RWPE2 (cell line): ENCODE measurements around the gene MTO1.
"Not testable (repeated sequence)": the region's sequence is repeated elsewhere in the genome, so short reads cannot be mapped to it uniquely, and the experiment has no call there.

Experiments used
- ATAC-seq: fragments of 200-7000 bp; cut with Tn5 transposase; 3 replicates; pipeline ENCODE4 v1.9.1; 2021; ENCODE audit warnings: low read depth
- DNase-seq: peaks from one replicate; pipeline ENCODE4 v3.0.0-alpha.2; 2020; ENCODE audit warnings: low spot score
- H3K27ac ChIP-seq: fragments of 450-650 bp; 2 replicates; pipeline ENCODE4 v1.5.1; 2017; ENCODE audit warnings: mild to moderate bottlenecking; ENCODE audit not compliant: poor library complexity, severe bottlenecking
- H3K27me3 ChIP-seq: fragments of 250-450 bp; sonication (Bioruptor Pico); 2 replicates; pipeline ENCODE4 v1.5.1; 2021; ENCODE audit warnings: mild to moderate bottlenecking, moderate library complexity; ENCODE audit not compliant: insufficient read depth, poor library complexity, severe bottlenecking
- H3K36me3 ChIP-seq: fragments of 250-450 bp; sonication (Bioruptor Pico); 2 replicates; pipeline ENCODE4 v1.5.1; 2020; ENCODE audit warnings: low read depth, mild to moderate bottlenecking, moderate library complexity
- H3K4me1 ChIP-seq: fragments of 250-450 bp; sonication (Bioruptor Pico); 2 replicates; pipeline ENCODE4 v1.5.1; 2021; ENCODE audit warnings: mild to moderate bottlenecking, moderate library complexity; ENCODE audit not compliant: insufficient read depth, poor library complexity, severe bottlenecking
- H3K4me3 ChIP-seq: fragments of 250-450 bp; sonication (Bioruptor Pico); 2 replicates; pipeline ENCODE4 v1.5.1; 2021; ENCODE audit warnings: mild to moderate bottlenecking, moderate library complexity; ENCODE audit not compliant: severe bottlenecking
- H3K9me3 ChIP-seq: fragments of 250-450 bp; sonication (Bioruptor Pico); 2 replicates; pipeline ENCODE4 v1.5.1; 2021; ENCODE audit warnings: mild to moderate bottlenecking, moderate library complexity; ENCODE audit not compliant: severe bottlenecking
- TF ChIP-seq, protein P1 (sequence below): fragments of 450-650 bp; IDR thresholded peaks from one replicate; pipeline ENCODE4 v1.5.1; 2017; ENCODE audit warnings: mild to moderate bottlenecking, moderate library complexity; ENCODE audit not compliant: poor library complexity, severe bottlenecking

The MTO1 gene

DNA sequence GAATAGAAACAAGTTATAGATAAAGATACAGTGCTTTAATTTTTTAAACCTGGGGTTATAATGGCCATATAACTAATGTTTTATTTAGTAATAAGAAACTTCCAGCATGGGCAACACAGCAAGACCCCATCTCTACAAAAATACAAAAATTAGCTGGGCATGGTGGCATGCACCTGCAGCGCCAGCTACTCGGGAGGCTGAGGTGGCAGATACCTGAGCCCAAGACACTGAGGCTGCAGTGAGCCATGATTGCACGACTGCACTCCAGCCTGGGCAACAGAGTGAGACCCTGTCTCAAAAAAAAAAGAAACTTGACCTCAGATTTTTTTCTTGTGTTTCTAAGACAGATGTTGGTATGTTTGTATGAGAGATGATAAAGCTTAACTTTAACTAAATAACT, 36.4 kb downstream of the MTO1 start:
- TF ChIP-seq, protein P1, sequence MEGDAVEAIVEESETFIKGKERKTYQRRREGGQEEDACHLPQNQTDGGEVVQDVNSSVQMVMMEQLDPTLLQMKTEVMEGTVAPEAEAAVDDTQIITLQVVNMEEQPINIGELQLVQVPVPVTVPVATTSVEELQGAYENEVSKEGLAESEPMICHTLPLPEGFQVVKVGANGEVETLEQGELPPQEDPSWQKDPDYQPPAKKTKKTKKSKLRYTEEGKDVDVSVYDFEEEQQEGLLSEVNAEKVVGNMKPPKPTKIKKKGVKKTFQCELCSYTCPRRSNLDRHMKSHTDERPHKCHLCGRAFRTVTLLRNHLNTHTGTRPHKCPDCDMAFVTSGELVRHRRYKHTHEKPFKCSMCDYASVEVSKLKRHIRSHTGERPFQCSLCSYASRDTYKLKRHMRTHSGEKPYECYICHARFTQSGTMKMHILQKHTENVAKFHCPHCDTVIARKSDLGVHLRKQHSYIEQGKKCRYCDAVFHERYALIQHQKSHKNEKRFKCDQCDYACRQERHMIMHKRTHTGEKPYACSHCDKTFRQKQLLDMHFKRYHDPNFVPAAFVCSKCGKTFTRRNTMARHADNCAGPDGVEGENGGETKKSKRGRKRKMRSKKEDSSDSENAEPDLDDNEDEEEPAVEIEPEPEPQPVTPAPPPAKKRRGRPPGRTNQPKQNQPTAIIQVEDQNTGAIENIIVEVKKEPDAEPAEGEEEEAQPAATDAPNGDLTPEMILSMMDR: no peak
- Histone ChIP-seq H3K36me3 (peaks cover 83% of the 10 kb centered on the region), H3K9me3 (no peaks in the 10 kb centered on the region), H3K27me3 (no peaks in the 10 kb centered on the region), H3K4me3 (no peak overlapping the region), H3K4me1 (no peaks in the 10 kb centered on the region), H3K27ac (no peak overlapping the region)
- no peak for ATAC-seq
- no peak for DNase-seq

DNA sequence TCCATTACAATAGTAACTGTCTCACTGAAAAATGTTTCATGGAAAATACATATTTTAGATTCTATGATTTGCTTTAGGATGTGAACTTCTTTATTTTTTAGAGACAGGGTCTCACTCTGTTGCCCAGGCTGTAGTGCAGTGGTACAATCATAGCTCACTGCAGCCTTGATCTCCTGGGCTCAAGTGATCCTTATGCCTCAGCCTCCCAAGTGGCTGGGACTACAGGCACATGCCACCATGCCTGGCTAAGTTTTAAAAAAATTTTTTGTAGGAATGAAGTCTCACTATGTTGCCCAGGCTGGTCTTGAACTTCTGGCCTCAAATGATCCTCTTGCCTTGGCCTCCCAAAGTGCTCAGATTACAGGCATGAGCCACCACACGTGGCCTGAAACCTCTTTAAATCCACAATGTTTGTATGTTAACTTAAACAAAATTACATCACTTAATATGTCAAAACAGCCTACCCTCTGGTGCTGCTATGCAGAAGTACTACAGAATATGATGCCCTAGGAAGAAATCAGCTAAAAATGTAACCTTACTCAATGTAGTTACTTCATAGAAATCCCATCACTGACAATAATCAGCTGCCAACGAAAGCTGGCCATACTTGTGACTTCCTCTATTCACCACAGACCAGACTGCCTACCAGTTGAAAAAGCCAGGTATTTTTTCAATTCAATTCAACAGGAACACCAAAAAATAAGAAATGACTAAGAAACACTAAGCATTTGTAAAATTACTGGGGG, 41.7 kb downstream of the MTO1 start:
- Histone ChIP-seq H3K4me3 (no peak overlapping the region), H3K4me1 (no peaks in the 10 kb centered on the region), H3K27me3 (no peaks in the 10 kb centered on the region), H3K9me3 (no peaks in the 10 kb centered on the region), H3K36me3 (peaks cover 58% of the 10 kb centered on the region), H3K27ac (no peak overlapping the region)
- DNase-seq (no peak), ATAC-seq (no peak)
- TF ChIP-seq, protein P1: no peak

DNA sequence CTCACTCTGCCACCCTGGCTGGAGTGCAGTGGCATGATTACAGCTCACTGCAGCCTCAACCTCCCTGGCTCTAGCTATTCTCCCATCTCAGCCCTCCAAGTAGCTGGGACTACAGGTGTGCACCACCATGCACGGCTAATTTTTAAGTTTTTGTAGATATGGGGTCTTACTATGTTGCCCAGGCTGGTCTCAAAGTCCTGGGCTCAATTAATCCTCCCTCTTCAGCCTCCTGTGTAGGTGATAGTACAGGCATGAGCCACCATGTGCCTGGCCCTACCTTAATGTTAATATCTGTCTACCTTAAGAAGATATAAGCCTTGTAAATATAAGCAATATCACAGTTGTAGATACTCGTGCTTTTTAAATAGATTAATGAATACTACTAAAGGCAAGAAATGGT, 42.6 kb downstream of the MTO1 start:
- TF ChIP-seq, protein P1: no peak
- peaks cover 48% of the 10 kb centered on the region for H3K36me3 ChIP-seq
- no peaks in the 10 kb centered on the region for H3K4me1 ChIP-seq
- DNase-seq (no peak), ATAC-seq (no peak)
- no peaks in the 10 kb centered on the region for H3K27me3 ChIP-seq
- H3K27ac ChIP-seq: no peak overlapping the region
- no peaks in the 10 kb centered on the region for H3K9me3 ChIP-seq
- H3K4me3 ChIP-seq: no peak overlapping the region

DNA sequence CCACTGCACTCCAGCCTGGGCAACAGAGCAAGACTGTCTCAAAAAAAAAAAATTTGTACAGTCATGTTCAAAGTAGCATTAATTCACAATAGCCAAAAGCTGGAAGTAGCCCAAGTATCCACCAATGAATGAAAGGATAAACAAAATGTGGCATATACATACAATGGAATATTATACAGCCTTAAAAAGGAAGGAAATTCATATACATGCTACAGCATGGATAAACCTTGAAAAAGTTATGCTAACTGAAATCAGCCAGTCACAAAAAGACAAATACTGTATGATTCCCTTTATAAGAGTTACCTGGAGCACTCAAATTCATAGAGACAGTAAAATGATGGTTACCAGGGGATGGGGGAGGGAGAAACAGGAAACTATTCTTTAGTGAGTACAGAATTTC, 43.6 kb downstream of the MTO1 start:
- ATAC-seq (no peak), DNase-seq (no peak)
- Histone ChIP-seq H3K9me3 (no peaks in the 10 kb centered on the region), H3K4me1 (no peaks in the 10 kb centered on the region), H3K27ac (no peak overlapping the region), H3K4me3 (no peak overlapping the region), H3K27me3 (no peaks in the 10 kb centered on the region), H3K36me3 (peaks cover 38% of the 10 kb centered on the region)
- TF ChIP-seq, protein P1: no peak

DNA sequence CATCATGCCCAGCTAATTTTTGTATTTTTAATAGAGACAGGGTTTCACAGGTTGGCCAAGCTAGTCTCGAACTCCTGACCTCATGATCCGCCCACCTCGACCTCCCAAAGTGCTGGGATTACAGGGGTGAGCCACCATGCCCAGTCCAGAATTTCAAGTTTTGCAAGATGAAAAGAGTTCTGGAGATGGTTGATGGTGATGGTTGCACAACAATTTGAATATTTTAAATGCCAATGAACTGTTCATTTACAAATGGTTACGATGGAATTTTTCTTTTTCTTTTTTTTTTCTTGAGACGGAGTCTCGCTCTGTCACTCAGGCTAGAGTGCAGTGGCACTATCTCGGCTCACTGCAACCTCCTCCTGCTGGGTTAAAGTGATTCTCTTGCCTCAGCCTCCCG, 44.2 kb downstream of the MTO1 start:
- H3K4me1 ChIP-seq, H3K4me3 ChIP-seq, H3K27me3 ChIP-seq, H3K9me3 ChIP-seq, DNase-seq, ATAC-seq, H3K27ac ChIP-seq: not testable (repeated sequence)
- H3K36me3 ChIP-seq: peaks cover 33% of the 10 kb centered on the region
